GM12878 (cell line): ENCODE results near the gene NLRP14.

Experiments used
- EZH2 ChIP-seq: IDR thresholded peaks from 2 replicates; pipeline ENCODE4 v1.6.1; 2012; ENCODE audit warnings: low read depth, mild to moderate bottlenecking, control low read depth, inconsistent platforms, low read length, borderline replicate concordance; ENCODE audit not compliant: control insufficient read depth
- KDM1A ChIP-seq: fragments of 200-600 bp; sonication (generic); IDR thresholded peaks from 2 replicates; pipeline ENCODE4 v1.6.1; 2016; ENCODE audit warnings: borderline replicate concordance
- SIN3A ChIP-seq: IDR thresholded peaks from 2 replicates; pipeline ENCODE4 v1.6.1; 2012; ENCODE audit warnings: low read depth, low read length, improper control_type of control experiment
- TF ChIP-seq, protein P1 (sequence below), 3 experiments: IDR thresholded peaks in 2 of 3; conservative IDR thresholded peaks in 1 of 3; 2 replicates each; pipeline ENCODE4 v1.5.1; 2011; ENCODE audit warnings: low read depth in 3 of 3, low read length in 3 of 3, mild to moderate bottlenecking in 3 of 3, control low read depth in 2 of 3, moderate library complexity in 2 of 3, inconsistent platforms in 1 of 3, mixed read lengths in 1 of 3; ENCODE audit not compliant: control insufficient read depth in 2 of 3, insufficient read depth in 1 of 3; ENCODE audit errors: extremely low read depth in 1 of 3
- TF ChIP-seq, protein P2 (sequence below): fragments of 450-650 bp; IDR thresholded peaks from 2 replicates; pipeline ENCODE4 v1.6.1; 2016; ENCODE audit warnings: mild to moderate bottlenecking

DNA sequence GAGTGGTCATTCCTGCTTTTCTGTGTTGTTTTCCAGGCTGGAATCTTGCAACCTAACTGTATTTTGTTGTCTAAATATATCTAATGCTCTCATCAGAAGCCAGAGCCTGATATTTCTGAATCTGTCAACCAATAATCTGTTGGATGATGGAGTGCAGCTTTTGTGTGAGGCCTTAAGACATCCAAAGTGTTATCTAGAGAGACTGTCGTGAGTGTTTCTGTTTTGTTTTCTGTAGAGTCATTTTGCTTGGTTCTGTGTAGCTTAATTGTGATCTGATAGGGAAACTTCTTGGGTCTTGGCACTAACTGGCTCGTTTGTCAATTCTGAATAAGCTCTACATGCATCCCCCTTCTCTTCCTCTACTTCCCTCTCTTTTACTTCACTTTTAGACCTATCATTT is 37.4 kb downstream of the NLRP14 start:
- TF ChIP-seq KDM1A, result no peak
- TF ChIP-seq, protein P1, sequence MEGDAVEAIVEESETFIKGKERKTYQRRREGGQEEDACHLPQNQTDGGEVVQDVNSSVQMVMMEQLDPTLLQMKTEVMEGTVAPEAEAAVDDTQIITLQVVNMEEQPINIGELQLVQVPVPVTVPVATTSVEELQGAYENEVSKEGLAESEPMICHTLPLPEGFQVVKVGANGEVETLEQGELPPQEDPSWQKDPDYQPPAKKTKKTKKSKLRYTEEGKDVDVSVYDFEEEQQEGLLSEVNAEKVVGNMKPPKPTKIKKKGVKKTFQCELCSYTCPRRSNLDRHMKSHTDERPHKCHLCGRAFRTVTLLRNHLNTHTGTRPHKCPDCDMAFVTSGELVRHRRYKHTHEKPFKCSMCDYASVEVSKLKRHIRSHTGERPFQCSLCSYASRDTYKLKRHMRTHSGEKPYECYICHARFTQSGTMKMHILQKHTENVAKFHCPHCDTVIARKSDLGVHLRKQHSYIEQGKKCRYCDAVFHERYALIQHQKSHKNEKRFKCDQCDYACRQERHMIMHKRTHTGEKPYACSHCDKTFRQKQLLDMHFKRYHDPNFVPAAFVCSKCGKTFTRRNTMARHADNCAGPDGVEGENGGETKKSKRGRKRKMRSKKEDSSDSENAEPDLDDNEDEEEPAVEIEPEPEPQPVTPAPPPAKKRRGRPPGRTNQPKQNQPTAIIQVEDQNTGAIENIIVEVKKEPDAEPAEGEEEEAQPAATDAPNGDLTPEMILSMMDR (IDR thresholded peaks at IDR 0.05 in 2 of 3, conservative IDR thresholded peaks at IDR 0.05 in 1 of 3; ENCODE audit: control insufficient read depth in 2 of 3, extremely low read depth in 1 of 3, insufficient read depth in 1 of 3, low read depth in 3 of 3, low read length in 3 of 3), result no peak
- TF ChIP-seq, protein P2, sequence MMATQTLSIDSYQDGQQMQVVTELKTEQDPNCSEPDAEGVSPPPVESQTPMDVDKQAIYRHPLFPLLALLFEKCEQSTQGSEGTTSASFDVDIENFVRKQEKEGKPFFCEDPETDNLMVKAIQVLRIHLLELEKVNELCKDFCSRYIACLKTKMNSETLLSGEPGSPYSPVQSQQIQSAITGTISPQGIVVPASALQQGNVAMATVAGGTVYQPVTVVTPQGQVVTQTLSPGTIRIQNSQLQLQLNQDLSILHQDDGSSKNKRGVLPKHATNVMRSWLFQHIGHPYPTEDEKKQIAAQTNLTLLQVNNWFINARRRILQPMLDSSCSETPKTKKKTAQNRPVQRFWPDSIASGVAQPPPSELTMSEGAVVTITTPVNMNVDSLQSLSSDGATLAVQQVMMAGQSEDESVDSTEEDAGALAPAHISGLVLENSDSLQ, result no peak
- no peak for TF ChIP-seq EZH2
- no peak for TF ChIP-seq SIN3A
